GM21515 (cell line): ENCODE measurements around the gene CCDC188.

Source experiments
- ATAC-seq: cut with Tn5 transposase; IDR thresholded peaks from one replicate; pipeline ENCODE4 v1.9.1; 2021; ENCODE audit not compliant: unreplicated experiment

Gene CCDC188

GRCh38 chr22:20108757-20109230 lies 42.1 kb downstream of the CCDC188 start:
- ATAC-seq = no peak

GRCh38 chr22:20107951-20108756 lies 42.7 kb downstream of the CCDC188 start:
- no peak for ATAC-seq

- no peak for ATAC-seq
These were observed 43.4 kb downstream of the CCDC188 start for GRCh38 chr22:20107471-20107901.

- ATAC-seq = no peak
These were observed 44.0 kb downstream of the CCDC188 start for GRCh38 chr22:20106849-20107237.

- ATAC-seq = no peak
These were observed 44.5 kb downstream of the CCDC188 start for GRCh38 chr22:20106205-20106848.

- ATAC-seq = no peak
These were observed 45.2 kb downstream of the CCDC188 start for GRCh38 chr22:20105456-20106204.

GRCh38 chr22:20102203-20102780 lies 48.6 kb downstream of the CCDC188 start:
- no peak for ATAC-seq

GRCh38 chr22:20101638-20102037 lies 49.2 kb downstream of the CCDC188 start:
- ATAC-seq = no peak

GRCh38 chr22:20099099-20099711 lies 51.6 kb downstream of the CCDC188 start:
- ATAC-seq = no peak
